AG10803 (cell line): ENCODE data around the gene RET.

Experiments used
- DNase-seq: peaks from one replicate; pipeline ENCODE4 v3.0.0; 2010; ENCODE audit warnings: low read depth
- H3K4me3 ChIP-seq: 2 replicates; pipeline ENCODE4 v1.5.1; 2011; ENCODE audit warnings: mild to moderate bottlenecking, low read length, control low read depth
- TF ChIP-seq, protein P1 (sequence below): conservative IDR thresholded peaks from 2 replicates; pipeline ENCODE4 v1.5.1; 2011; ENCODE audit warnings: mild to moderate bottlenecking, low read length, control low read depth, inconsistent platforms

Gene RET

DNA sequence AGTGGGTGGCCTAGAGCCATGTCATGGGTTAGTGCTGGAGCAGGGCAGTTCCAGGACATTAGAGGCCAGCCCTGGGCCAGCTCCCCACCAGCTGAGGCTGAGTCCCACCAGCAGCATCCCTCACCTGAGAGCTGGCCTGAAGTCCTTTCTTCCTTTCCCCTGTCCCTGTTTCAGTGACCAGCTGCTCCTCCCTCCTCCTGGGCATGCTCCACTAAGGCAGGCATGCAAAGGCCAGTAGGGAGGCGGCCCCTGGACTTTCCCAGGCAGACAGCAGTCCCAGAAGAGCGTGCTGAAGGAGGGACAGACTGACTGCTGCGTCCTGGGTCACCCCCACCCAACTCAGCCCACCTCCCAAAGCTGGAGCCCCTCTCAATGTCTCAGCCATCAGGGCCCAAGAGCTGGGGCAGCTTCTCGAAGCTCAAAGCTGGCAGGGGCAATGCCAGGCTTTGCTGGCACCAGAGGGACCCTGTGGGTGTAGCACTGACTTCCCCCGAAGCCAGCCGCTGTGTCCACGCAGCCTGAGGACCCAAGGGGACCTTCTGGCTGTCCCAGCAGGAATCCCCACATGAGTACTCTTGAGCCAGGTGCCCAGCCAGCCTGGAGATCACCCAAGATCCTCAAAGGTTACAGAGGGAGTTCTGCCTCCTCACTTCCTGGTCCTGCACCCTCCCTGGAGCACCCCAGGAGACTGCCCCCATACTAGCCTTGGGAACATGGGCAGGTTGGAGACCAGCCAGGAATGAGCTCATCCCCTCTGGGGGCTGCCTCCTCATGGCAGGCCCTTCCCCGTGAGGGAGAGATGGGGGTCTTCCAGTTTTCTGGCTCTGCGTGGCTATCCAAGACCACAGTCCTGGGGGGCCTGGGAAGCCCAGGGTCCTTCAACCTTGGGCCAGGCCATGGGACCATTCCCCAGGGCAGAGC lies 35.2 kb upstream of the RET start:
- DNase-seq: no peak
- TF ChIP-seq, protein P1, sequence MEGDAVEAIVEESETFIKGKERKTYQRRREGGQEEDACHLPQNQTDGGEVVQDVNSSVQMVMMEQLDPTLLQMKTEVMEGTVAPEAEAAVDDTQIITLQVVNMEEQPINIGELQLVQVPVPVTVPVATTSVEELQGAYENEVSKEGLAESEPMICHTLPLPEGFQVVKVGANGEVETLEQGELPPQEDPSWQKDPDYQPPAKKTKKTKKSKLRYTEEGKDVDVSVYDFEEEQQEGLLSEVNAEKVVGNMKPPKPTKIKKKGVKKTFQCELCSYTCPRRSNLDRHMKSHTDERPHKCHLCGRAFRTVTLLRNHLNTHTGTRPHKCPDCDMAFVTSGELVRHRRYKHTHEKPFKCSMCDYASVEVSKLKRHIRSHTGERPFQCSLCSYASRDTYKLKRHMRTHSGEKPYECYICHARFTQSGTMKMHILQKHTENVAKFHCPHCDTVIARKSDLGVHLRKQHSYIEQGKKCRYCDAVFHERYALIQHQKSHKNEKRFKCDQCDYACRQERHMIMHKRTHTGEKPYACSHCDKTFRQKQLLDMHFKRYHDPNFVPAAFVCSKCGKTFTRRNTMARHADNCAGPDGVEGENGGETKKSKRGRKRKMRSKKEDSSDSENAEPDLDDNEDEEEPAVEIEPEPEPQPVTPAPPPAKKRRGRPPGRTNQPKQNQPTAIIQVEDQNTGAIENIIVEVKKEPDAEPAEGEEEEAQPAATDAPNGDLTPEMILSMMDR: no peak
- H3K4me3 ChIP-seq: no peak overlapping the region

DNA sequence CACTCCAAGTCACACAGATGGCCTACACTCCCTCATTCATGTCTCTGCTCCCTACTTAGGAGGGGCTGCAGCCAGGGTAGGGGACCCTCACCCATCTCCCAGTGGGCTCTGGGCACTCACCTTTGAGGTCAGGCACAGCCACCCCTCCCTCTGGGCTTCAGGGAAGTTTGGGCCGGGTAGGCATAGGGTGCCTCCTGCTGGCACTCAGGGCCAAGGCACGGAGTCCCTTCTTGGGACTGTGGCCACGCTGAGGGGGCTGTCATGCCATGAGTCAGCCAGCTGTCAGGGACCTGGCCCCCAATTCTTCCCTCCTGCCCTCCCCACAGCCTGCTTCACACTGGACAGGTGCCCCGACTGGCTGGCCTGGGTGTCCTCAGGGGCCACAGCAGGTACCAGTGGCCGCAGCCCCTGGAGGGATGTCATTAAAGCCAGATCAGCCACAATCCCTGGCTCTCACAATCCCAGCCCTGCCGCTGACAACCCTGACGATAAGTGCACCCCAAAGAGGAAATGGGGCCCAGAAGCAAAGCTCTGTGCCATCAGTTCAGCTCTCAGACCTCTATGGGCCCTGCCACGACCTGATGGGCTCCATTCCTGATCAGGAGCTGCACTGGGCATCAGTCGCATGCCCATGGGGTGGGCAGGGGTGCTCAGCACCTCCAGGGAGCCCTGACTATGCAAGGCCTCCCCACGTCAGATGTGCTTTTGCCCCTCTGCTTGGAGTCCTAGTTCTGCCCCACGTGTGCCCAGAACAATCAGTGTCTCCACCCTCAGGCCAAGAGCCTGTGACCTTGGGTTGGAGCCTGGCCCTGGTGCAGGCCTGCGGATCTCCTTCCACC lies 34.1 kb upstream of the RET start:
- H3K4me3 ChIP-seq: no peak overlapping the region
- TF ChIP-seq, protein P1: no peak
- no peak for DNase-seq

DNA sequence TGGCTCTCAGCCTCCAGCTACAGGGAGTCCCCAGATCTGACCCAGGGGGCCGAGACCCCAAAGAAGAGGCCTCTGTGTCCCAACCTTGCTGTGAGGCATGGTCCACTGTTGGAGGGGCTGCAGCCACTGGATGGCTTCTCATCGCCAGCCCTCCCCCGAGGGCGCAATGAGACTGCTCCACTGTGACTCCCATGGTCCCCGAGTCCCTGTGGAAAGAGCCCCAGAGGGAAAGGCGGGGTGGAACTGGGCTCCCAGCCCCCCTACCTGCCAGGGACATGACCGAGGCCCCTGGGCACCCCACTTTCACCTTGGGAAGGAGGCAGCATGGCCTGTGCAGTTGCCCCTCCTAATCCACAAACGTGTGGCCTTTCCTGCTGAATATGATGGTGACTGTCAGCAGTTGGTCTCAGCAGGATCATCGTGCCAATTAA lies 33.5 kb upstream of the RET start:
- H3K4me3 ChIP-seq: no peak overlapping the region
- TF ChIP-seq, protein P1: no peak
- DNase-seq: no peak

DNA sequence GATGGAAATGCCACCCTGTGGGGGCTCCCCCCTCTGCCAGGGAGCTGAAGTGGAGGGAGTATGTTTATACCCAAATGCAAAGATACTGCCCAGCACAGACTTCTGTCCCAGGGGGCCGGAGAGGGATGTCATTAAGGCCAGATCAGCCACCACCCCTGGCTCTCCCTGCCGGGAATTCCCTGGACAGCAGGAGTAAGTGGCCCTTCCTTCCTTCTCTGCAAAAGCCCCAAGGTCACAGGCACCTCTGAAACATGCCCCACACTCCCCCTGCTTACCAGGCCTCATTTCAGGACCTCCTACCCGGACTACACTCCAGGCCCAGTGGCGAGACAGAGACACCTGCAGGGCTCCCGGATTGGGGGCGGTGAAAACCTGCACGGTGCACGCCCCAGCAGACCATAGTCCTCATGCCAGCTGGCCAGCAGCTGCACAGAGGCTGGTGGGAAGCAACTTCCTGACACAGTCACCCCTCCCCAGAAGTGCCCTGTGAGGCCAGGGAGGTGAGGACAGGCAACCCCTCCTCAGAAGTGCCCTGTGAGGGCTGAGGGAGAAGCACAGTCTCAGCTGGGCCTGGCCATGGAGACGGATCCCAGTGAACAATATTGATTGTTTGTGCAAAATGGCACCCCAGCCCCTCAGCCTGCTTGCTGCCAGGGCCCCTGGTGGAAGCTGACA lies 33.0 kb upstream of the RET start:
- TF ChIP-seq, protein P1: no peak
- no peak for DNase-seq
- H3K4me3 ChIP-seq: no peak overlapping the region

DNA sequence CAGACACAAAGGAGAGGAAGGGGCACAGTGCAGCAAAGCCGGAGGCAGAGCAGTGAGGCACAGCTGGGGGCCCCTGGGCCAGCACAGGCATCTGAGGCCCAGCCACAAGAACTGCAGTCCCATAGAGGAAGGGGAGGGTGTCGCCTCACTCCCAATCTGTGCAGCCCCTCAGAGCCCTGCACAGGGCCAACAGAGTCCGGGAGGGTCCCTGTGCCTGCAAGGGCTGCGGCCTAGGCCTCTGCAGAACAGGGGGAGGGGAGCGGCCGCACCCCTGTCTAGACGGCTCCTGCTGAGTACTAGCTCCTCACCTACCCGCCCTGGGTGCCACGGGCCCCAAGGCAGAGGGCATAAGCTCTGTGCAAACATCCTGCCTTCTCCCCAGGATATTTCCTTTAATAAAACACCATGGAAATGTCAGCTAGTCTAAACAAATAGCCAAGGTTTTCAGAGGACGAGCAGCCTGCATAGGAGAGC lies 32.4 kb upstream of the RET start:
- TF ChIP-seq, protein P1: no peak
- no peak overlapping the region for H3K4me3 ChIP-seq
- no peak for DNase-seq

DNA sequence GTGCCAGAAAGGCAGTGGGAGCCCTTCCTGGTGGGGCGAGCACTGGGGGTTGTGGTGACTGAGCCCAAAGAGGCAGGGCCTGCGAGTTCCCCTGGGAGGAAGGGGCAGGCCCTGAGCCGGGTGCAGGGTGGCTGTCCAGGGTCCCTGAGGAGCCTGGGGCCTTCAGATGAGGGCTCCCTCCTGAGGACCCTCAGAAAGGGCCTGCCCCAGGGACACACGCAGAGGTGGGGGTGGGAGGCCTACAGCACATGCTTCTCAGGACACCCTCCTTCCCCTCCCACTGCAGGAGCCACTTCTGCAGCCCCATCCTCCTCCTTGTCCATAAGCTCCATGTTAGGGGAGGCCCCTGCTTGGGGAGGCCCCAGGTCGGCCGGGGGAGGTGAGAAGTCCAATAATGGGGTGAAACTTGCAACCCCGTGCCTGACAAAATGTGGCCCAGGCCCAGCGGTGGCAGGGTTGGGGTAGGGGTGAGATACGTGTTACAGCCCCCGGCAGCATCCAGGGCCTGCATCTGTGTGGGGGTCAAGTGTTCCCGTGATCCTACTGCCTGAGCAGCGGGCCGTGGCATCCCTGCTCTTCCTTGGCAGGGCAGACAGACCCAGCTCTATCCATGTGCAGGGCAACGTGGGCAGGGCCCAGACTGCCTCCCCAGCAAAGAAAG lies 31.8 kb upstream of the RET start:
- TF ChIP-seq, protein P1: no peak
- DNase-seq: no peak
- H3K4me3 ChIP-seq: no peak overlapping the region
